OCI-M2 (cell line): ENCODE measurements around the gene MEAF6.

ENCODE experiments used
- DNase-seq: peaks from one replicate; lab custom pipeline; 2025; ENCODE audit not compliant: unreplicated experiment; lab: John Stamatoyannopoulos, UW

The MEAF6 gene

DNA sequence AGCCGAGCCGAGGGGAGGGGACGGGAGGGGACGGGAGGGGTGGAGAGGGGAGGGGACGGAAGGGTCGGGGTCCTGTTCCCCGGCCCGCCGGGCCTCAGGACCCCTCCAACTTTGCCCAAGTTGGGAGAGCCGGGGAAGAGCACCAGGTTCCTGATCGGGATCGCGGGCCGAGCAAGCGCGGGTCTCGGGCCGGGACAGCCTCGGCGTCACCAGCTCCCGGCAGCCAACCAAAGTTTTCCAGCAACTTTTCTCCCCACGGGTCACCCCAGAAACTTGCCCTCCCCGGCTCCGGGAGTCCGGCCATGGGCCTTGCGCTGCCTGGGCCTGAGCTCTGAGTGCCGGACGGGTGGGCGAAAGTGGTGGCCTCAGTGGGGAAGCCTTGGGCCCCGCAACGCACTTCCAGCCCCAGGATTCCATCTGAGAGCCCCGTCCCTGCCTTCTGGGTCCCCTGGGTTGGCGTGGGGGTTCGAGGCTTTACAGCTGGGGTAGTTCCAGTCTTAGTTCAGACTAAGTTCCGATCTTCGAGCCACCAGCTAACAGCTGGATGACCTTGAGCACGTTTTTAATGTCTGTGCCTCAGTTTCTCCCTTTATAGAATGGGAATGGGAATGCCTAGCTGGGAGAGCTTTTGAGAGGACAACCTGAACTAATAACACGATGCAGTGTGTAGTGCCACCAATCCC, 39.7 kb downstream of the MEAF6 start:
- DNase-seq = no peak

DNA sequence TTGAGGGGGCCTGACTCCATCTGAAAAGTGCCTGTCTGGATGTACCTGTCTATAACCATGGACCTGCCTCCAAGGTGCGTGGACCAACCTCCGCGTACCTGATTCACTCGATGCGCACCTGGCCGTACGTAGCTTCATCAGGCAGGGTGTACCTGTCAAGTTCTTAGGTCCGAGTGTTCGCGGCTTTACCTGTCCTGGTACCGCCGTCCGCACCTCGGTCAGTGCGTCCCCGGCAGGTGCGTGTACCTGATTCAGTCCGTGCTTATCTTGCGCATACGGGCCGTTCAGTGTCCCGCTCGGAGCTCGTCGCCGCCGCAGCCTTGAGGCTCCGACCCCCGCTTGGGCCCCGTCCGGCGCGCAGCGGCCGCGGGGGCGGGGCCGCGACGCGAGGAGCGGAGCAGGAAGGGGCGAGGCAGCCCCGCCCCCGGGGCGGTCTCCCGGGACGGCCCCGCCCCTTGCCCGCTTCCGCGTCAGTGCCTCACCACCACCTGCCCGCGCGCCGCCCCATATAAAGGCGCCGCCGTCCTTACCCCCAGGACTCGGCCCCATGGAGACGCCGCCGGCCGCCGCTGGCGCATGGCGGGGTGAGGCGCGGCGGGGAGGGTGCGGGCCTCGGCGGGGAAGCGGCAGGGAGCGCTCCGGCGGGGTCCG, 40.4 kb downstream of the MEAF6 start, which contains the start of gene ZC3H12A:
Gene ZC3H12A (plus strand): TSS at position 535 of the 651 bp plus-strand sequence. CDS start 917 bp downstream, outside the sequence.
- peak; percentile 40 for DNase-seq

GRCh38 chr1:37473431-37474045, 41.0 kb downstream of the MEAF6 start:
- DNase-seq = no peak

DNA sequence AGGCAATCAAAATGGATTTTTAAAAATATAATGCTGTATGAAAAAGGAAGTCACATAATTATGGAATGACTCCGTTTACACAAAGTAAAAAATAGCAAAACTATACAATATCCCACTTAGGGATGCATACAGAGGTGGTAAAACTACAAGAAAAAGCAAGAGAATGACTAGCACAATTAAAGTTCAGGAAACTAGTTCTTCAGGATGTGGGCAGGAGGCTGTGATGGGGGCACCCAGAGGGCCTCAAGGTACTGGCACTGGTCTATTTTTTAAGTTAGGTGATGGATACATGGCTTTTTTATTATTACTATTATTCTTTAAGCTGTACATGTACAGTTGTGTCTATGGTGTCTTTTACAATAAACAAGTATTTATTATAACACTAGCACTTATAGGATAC, 41.6 kb downstream of the MEAF6 start:
- no peak for DNase-seq

- DNase-seq = no peak
These were observed 42.3 kb downstream of the MEAF6 start for GRCh38 chr1:37472281-37472680.

GRCh38 chr1:37471345-37472231, 43.0 kb downstream of the MEAF6 start:
- no peak for DNase-seq

GRCh38 chr1:37469386-37469785, 45.2 kb downstream of the MEAF6 start:
- DNase-seq = no peak

- DNase-seq = no peak
These were observed 46.5 kb downstream of the MEAF6 start for GRCh38 chr1:37468037-37468436.

DNA sequence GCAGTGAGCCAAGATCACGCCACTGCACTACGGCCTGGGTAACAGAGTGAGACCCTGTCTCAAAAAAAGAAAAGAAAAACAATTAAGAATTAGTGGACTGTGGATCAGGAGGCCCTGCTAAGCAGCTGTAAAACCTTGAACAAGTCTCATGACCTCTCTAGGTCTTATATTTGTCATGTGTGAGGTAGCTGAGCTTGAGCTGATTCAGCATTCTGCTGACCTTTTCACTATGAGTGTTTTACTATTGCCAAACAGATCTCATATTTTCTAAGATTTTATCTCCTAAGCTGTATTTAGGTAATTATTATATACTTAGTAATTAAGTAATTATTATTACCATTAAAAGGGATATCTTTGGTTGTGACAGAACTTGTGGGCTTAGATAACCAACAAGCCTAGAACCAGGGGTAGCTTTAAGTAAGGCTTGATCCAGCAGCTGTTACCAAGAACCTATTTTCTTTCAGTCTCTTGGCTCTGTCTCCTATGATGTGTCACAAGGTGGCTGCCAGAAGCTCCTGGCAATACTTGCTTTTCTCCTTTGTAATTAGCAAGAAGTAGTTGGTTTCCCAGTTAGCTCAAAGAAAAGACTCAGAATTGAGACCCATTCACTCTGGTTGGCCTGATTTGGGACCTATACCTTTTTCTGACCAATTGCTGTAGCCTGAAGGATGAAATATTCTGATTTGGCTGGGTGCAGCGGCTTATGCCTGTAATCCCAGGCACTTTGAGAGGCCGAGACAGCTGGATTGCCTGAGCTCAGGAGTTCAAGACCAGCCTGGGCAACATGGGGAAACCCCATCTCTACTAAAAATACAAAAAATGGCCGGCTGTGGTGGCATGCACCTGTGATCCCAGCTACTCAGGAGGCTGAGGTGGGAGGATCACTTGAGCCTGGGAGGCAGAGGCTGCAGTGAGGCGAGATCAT, 48.7 kb downstream of the MEAF6 start:
- DNase-seq = no peak

- DNase-seq = no peak
These were observed 50.1 kb downstream of the MEAF6 start for GRCh38 chr1:37464443-37464842.

GRCh38 chr1:37461698-37462436, 52.7 kb downstream of the MEAF6 start:
- DNase-seq = no peak

DNA sequence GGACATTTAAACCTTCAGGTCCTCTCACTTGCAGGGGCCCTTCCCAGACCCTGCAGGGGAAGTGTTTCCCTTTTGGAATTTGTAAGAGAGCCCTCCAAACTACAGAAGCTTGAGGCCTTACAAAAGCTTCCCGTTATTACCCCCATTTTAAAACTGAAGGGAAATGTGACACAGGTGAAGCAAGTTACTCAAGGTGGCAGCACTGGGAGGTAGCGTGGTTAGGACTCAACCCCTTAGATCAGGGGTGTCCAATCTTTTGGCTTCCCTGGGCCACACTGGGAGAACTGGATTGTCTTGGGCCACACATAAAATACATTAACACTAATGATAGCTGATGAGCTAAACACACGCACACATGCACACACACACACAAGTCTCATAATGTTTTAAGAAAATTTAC, 56.0 kb downstream of the MEAF6 start:
- no peak for DNase-seq

- no peak for DNase-seq
These were observed 58.0 kb downstream of the MEAF6 start for GRCh38 chr1:37456614-37457013.

GRCh38 chr1:37455516-37455915, 59.0 kb downstream of the MEAF6 start:
- DNase-seq = no peak

GRCh38 chr1:37453647-37454046, 60.9 kb downstream of the MEAF6 start:
- no peak for DNase-seq

- DNase-seq = no peak
These were observed 62.1 kb downstream of the MEAF6 start for GRCh38 chr1:37452416-37452815.

GRCh38 chr1:37449936-37450335, 64.6 kb downstream of the MEAF6 start:
- DNase-seq = no peak

- DNase-seq = no peak
These were observed 65.7 kb downstream of the MEAF6 start for GRCh38 chr1:37448691-37449417.

GRCh38 chr1:37448185-37448584, 66.4 kb downstream of the MEAF6 start:
- DNase-seq = no peak
